K562 (cell line): Measurements from ENCODE around the gene DCXR. TPM values are rescaled to one million over a fixed set of nuclear protein-coding genes. Genes with fewer than 3 reads are reported as not detected.
A peak's percentile ranks its signal among the peaks of the same experiment; 100 is the strongest.

Source experiments
- ATF2 ChIP-seq: sonication (generic); formaldehyde crosslinking; IDR thresholded peaks from 2 replicates; pipeline ENCODE4 v1.8.1; 2022; ENCODE audit warnings: missing genetic modification reagents
- BRF2 ChIP-seq: IDR thresholded peaks from 3 replicates; pipeline ENCODE4 v1.6.1; 2011; ENCODE audit warnings: borderline replicate concordance, mild to moderate bottlenecking; ENCODE audit not compliant: insufficient read length, insufficient read depth
- CHD7 ChIP-seq: fragments of 200-600 bp; sonication (generic); IDR thresholded peaks from one replicate; pipeline ENCODE4 v1.6.1; 2012; ENCODE audit warnings: mild to moderate bottlenecking, low read depth, low read length, inconsistent platforms
- GMEB1 ChIP-seq: fragments of 250-450 bp; sonication (Bioruptor Pico); IDR thresholded peaks from 2 replicates; pipeline ENCODE4 v1.4.0; 2020; ENCODE audit warnings: mild to moderate bottlenecking
- ILK ChIP-seq: fragments of 450-650 bp; IDR thresholded peaks from 2 replicates; pipeline ENCODE4 v1.6.1; 2016; ENCODE audit warnings: missing genetic modification characterization, low read depth, mild to moderate bottlenecking, missing compliant biosample characterization, moderate library complexity, borderline replicate concordance
- KLF10 ChIP-seq: fragments of 250-450 bp; sonication (Bioruptor Pico); IDR thresholded peaks from 2 replicates; pipeline ENCODE4 v1.6.1; 2021; ENCODE audit warnings: matching md5 sums
- LEF1 ChIP-seq: fragments of 450-650 bp; IDR thresholded peaks from 2 replicates; pipeline ENCODE4 v1.6.1; 2016; ENCODE audit warnings: mild to moderate bottlenecking
- MAZ ChIP-seq, 2 experiments: fragments of 450-650 bp in 1 of 2; sonication (generic) in 1 of 2; formaldehyde crosslinking; IDR thresholded peaks in 1 of 2; conservative IDR thresholded peaks in 1 of 2; 2 replicates each; pipeline versions ENCODE4 v1.4.0 to v1.5.0; 2020; ENCODE audit warnings: mild to moderate bottlenecking in 1 of 2, missing genetic modification reagents in 1 of 2
- SRSF3 ChIP-seq: fragments of 200-400 bp; formaldehyde crosslinking; IDR thresholded peaks from 2 replicates; pipeline ENCODE4 v1.6.1; 2016; ENCODE audit warnings: mild to moderate bottlenecking, low read length, moderate library complexity; ENCODE audit not compliant: insufficient read depth
- TFAM ChIP-seq: fragments of 250-450 bp; sonication (Bioruptor Pico); conservative IDR thresholded peaks from 2 replicates; pipeline ENCODE4 v1.5.0; 2021; ENCODE audit warnings: mild to moderate bottlenecking, moderate library complexity
- XRCC5 ChIP-seq: fragments of 200-400 bp; formaldehyde crosslinking; IDR thresholded peaks from 2 replicates; pipeline ENCODE4 v1.6.1; 2017; ENCODE audit warnings: low read depth, mild to moderate bottlenecking, low read length
- ZKSCAN3 ChIP-seq: fragments of 250-450 bp; sonication (Bioruptor Pico); IDR thresholded peaks from 2 replicates; pipeline ENCODE4 v1.4.0; 2020
- ZNF431 ChIP-seq: sonication (generic); formaldehyde crosslinking; IDR thresholded peaks from 2 replicates; pipeline ENCODE4 v1.8.0; 2022; ENCODE audit warnings: mild to moderate bottlenecking, missing genetic modification reagents
- polyA plus RNA-seq, 8 experiments: library from polyadenylated mRNA; depleted of rRNA in 4 of 8; stranded (reverse) in 5 of 8; unstranded in 3 of 8; fragments of >200 nt; fragmentation: Nextera tagmentation in 2 of 8; fragmentation: Illumina TruSeq in 1 of 8; extraction: Ambion mirVana in 2 of 8; extraction: Trizol in 1 of 8; gene quantifications; 2 replicates each; pipeline versions ENCODE4 v1.2.1 to v1.2.3, GENCODE V29; 2011 to 2014; ENCODE audit warnings: inconsistent platforms in 1 of 8, missing spikeins in 1 of 8
- total RNA-seq, 7 experiments: library from RNA; depleted of rRNA in 6 of 7; stranded (reverse); fragments of >200 nt in 6 of 7; fragmentation: Illumina TruSeq in 2 of 7; extraction: Trizol in 2 of 7; gene quantifications; 2 replicates each; pipeline versions ENCODE4 v1.2.1 to v1.2.3, GENCODE V29; 2011 to 2021; ENCODE audit warnings: low replicate concordance in 1 of 7

DCXR gene
- total and polyA plus RNA-seq, 9 of the 15 experiments (the other 6 are each of a cell fraction or from before 2014, with no cell fraction given) = 21.3 to 274 (median 156) TPM

- TF ChIP-seq GMEB1 (no peak), ZKSCAN3 (CRISPR knock-in tag) (no peak), TFAM (no peak), SRSF3 (no peak), MAZ (CRISPR knock-in tag; conservative IDR thresholded peaks at IDR 0.05 in 1 of 2, IDR thresholded peaks at IDR 0.05 in 1 of 2) (no peak), XRCC5 (no peak), ZNF431 (CRISPR knock-in tag) (no peak), BRF2 (no peak), ILK (tag) (no peak), LEF1 (0 out of 2 replicates have a peak, but pooled peaks have one; percentile 14), CHD7 (no peak), ATF2 (no peak), KLF10 (CRISPR knock-in tag) (no peak)
Observed at GRCh38 chr17:82021900-82022309, 15.6 kb downstream of the DCXR start (continued).
